ENCODE data around the gene ATXN7L1. TPM values are rescaled to one million over a fixed set of nuclear protein-coding genes. Genes with fewer than 3 reads are reported as not detected.

ATXN7L1 gene
- total and polyA plus RNA-seq, 2 of the 13 experiments (the other 11 are each of a cell fraction or from before 2014, with no cell fraction given) = 4.1 to 7.8 TPM

- no peak for TF ChIP-seq ZNF660 (CRISPR knock-in tag; IDR thresholded peaks at IDR 0.05; ENCODE audit: borderline replicate concordance, low read depth)
Measured at GRCh38 chr7:105587909-105588635, 288.3 kb downstream of the ATXN7L1 start (continued).

- Histone ChIP-seq H3K9me3 (ENCODE audit: low read length) (no peaks in the 10 kb centered on the region), H3K36me3 (replicated peaks in 1 of 2; ENCODE audit: control insufficient read depth in 1 of 2, insufficient read depth in 2 of 2, low read length in 2 of 2) (no peaks in the 10 kb centered on the region), H4K20me1 (ENCODE audit: insufficient read depth, low read length) (no peaks in the 10 kb centered on the region), H3K27ac (ENCODE audit: extremely low read length, insufficient read depth, low read length) (no peak overlapping the region), H2AFZ (ENCODE audit: low read length) (no peak overlapping the region), H3K27me3 (ENCODE audit: control insufficient read depth in 1 of 2, insufficient read depth in 2 of 2, low read length in 2 of 2) (no peaks in the 10 kb centered on the region; a peak in 1 of 5 replicates), H3K79me2 (ENCODE audit: insufficient read depth, low read length) (no peaks in the 10 kb centered on the region), H3K4me1 (ENCODE audit: insufficient read depth, low read length) (peaks cover 15% of the 10 kb centered on the region), H3K9ac (ENCODE audit: insufficient read depth, low read depth, low read length) (no peak overlapping the region), H3K4me2 (ENCODE audit: low read depth, low read length) (peak overlapping the region; percentile 27; the same call in 1 of the 2 replicates), H3K4me3 (replicated peaks in 1 of 3; ENCODE audit: insufficient read depth in 1 of 3, low read depth in 2 of 3, low read length in 3 of 3) (no peak overlapping the region)
- ChIA-PET POLR2A (interaction anchor here (1.0 kb wide), 1 partner anchor 54 kb away, joined by 3 read pairs; the partner anchor contains the start of gene RINT1), CTCF (ENCODE audit: low intra/inter-chr PET ratio, low total read pairs) (no interaction called here)
- in situ Hi-C loops (cut with HindIII; ENCODE audit: extremely low pct_ligation_motif_present, low pct_unique_long_range_greater_than_20kb) (no loop called here), intact Hi-C loops (cut with micrococcal nuclease; ENCODE audit: unreplicated experiment) (no loop called here)
- ATAC-seq = peak; percentile 43; the same call in 1 of the 3 replicates
- DNase-seq (ENCODE audit: low spot score) = no peak
- 36% methylated on average over 2 of the region's 2 CpGs for WGBS (ENCODE audit: low lambda C conversion rate)
- FAIRE-seq = no peak
- BruUV-seq (replicated peaks) = no TSS peak
- TF ChIP-seq ZFX (CRISPR knock-in tag; IDR thresholded peaks at IDR 0.05; ENCODE audit: low read depth) (0 out of 2 replicates have a peak, but pooled peaks have one; percentile 30), CTCF (CRISPR knock-in tag; IDR thresholded peaks at IDR 0.05) (peak; percentile 32), ZNF225 (CRISPR knock-in tag; IDR thresholded peaks at IDR 0.05) (no peak), BRF2 (CRISPR knock-in tag; IDR thresholded peaks at IDR 0.05) (no peak)
Measured at GRCh38 chr7:105585850-105586500, 290.4 kb downstream of the ATXN7L1 start.
